HG03571 (cell line): ENCODE data around the gene SPART.
"Not testable (repeated sequence)": the region's sequence is repeated elsewhere in the genome, so short reads cannot be mapped to it uniquely, and the experiment has no call there.

ENCODE experiments used
- ATAC-seq: cut with Tn5 transposase; IDR thresholded peaks from one replicate; pipeline ENCODE4 v1.9.1; 2021; ENCODE audit not compliant: unreplicated experiment

The SPART gene

DNA sequence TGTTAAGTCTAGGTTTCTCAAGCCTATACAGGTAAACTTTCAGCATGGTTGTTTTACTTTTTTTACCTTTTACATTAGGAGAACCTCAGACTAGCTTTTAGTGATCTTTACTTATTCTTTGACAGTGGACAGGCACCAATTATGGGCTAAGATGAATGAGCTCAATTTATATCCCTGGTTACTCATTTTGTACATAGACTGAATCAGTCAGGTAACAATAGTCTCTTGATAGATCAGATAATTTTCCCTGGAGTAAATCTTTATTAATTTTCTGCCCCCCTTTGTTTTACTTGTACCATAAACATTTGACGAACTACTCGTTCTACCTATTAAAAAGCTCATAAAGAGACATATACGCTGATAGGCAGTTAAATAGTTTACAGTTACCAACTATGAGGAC is 22.8 kb downstream of the SPART start:
- ATAC-seq, result no peak

- not testable (repeated sequence) for ATAC-seq
Measured at GRCh38 chr13:36319793-36320192, 26.4 kb downstream of the SPART start.

DNA sequence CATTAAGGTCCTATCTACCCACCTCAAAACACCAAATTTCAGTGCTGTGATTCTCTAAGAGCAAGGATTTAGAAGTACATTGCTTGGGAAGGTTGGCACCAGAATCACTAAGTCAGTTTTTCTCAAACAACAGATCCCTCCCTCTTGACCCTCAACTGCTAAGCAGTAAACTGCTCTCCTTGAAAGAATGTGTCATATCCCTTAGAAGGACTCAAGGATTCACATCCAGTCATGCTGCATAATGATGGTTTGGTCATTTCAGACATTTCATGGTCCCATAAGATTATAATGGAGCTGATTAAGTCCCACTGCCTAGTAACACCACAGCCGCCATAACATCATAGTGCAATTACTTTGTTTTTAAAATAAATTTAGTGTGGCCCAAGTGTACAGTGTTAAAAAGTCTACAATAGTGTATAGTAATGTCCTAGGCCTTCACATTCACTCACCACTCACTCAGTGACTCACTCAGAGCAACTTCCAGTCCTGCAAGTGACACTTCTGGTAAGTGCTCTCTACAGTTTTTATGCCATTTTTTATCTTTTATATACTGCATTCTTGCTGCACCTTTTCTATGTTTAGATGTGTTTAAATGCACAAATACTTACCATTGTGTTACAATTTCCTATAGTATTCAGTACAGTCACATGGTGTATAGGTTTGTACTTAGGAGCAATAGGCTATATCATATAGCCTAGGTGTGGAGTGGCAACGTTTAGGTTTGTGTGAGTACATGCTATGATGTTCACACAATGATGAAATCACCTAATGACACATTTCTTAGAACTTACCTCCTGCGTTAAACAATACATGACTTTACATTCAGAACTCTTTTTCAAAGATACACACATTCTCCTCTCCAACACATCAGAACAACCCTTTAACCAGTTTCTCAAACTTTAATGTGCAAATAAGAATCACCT is 32.9 kb downstream of the SPART start:
- ATAC-seq, result no peak

GRCh38 chr13:36310417-36311108 is 35.6 kb downstream of the SPART start:
- peak; percentile 67 for ATAC-seq

DNA sequence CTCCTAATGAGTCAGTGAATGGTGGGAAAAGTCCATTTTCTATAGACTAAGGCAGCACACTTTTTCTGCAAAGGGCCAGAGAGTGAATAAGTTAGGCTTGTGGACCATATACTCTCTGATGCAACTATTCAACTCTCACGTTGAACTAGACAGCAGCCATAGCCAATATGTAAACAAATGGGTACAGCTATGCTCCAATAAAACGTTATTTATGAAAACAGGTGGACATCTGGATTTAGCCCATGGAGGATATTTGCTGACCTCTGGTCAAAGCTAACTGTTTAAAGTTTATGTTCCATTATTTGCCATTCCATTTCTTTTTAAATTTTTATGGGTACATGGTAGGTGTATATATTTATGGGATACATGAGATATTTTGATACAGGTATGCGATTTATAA is 43.9 kb downstream of the SPART start:
- no peak for ATAC-seq

GRCh38 chr13:36299469-36299868 is 46.7 kb downstream of the SPART start:
- not testable (repeated sequence) for ATAC-seq

GRCh38 chr13:36298535-36299068 is 47.6 kb downstream of the SPART start:
- no peak for ATAC-seq

- peak; percentile 74 for ATAC-seq
Measured at GRCh38 chr13:36297366-36298338, 48.5 kb downstream of the SPART start, which contains the start of gene CCDC169. CCDC169 (minus strand) TSS chr13:36297814; CDS start chr13:36297719, 95 bp downstream.

- ATAC-seq, result no peak
Measured at GRCh38 chr13:36294096-36294495, 52.1 kb downstream of the SPART start.

- ATAC-seq, result no peak
Measured at GRCh38 chr13:36293497-36293896, 52.7 kb downstream of the SPART start.

GRCh38 chr13:36288794-36289391 is 57.3 kb downstream of the SPART start:
- ATAC-seq, result no peak

DNA sequence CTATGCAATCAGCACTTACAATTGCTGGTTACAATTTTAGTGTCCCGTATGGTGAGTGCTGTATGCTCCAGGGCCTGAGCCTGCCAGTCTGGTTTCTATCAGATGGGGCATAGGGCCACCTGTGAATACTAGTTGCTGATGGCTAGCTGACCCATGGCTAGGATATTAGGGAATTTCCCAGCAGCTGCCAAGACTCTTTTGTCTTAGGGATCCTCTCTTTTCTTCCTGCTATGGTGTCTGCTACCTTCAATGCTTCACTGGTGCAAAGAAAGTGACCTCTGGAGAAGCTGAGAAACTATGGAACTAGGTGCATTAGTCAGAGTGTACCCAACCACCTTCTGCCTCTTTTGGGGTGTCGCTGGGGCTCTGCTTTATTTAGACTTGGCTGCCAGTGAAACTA is 60.2 kb downstream of the SPART start:
- ATAC-seq, result no peak

- no peak for ATAC-seq
Measured at GRCh38 chr13:36282821-36283432, 63.3 kb downstream of the SPART start.

DNA sequence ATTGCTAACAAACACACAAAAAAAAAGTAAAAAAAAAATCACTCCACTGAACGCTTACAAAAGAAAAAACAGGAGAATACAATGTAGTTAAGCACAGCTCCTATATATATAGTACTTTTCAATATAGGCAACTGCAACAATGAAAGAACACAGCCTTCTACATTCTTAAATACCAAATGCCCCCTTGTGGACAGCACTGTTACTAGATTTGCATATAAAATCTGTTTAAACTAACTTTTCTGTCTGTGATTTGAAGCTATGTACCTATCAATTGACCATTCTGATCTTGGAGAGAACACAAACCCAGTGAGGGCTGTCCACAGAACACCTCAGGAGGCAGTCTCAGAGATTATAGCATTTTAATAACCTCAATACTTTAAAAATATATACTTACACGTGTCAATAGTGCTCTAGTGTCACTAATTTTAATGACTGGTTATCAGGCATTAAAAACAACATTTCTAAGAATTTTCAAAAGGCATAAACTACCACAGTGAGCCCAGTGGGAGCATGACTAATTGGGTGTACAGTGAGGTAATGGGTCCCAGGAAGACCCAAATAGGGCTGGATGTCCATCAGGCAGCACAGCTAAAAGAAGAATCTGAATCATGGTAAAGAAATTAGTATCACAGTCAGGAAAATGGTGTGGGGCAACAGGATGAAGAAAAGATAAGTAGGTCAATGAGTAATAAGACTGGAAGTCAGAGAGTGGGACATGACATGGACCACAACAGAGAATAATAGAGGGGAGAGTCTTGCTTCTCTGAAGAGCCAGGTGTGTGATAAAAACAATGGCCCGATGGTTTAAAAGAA is 70.8 kb downstream of the SPART start:
- no peak for ATAC-seq

DNA sequence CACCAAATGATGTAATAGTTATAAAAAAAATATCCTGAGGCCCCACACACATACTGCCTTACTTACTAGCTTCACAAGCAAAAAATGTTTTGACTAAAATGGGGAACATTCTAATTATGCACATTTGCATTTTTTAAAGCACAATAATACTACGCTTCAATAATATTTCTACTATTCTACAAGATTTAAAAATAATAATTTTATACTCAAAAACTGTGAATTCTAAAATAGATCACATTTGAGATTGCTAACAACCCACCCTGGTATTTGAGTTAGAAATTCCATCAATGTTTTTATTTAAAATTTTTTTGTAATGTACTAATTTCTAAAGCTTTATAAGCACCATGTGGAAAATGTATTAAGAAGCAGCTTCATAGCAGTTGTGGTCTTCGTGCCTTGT is 72.8 kb downstream of the SPART start:
- ATAC-seq, result no peak

GRCh38 chr13:36261976-36262375 is 84.2 kb downstream of the SPART start:
- ATAC-seq, result no peak

- ATAC-seq, result no peak
Measured at GRCh38 chr13:36261011-36261410, 85.2 kb downstream of the SPART start.

GRCh38 chr13:36259361-36260137 is 86.6 kb downstream of the SPART start:
- no peak for ATAC-seq
